Measurements from ENCODE around the gene DOP1B.

Gene DOP1B

DNA sequence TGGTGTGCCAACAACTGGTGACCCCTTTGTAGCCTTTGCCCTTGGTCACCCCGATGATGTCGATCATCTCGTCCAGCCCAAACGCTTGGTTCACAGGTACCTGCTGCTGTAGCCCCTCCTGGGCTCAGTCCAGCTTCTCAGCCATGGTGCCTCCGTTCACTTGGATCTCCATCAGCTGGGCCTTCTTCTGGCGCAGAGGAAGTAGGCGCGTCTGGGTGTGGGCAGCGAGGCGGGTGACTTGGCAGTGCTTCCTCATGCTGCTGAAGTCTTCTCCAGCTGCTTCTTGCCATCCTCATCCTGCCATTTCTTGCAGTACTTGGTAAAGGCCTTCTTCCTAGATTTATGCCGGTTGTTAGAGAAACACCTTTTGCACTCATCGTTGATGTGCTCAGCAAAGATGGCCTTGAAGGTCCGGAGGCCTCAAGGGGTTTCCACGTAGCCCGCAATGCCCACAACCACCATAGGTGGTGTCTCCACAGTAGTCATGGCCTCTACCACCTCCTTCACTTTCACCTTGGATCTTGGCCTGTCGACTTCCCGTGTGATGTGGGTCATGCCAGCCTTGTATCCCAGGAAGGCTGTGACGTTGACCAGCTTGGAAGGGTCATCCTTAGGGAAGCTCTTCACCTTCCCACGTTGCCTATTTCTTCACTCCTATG, 13.0 kb downstream of the DOP1B start:
- Histone ChIP-seq H3K27me3 (ENCODE audit: control insufficient read depth in 2 of 2, insufficient read depth in 2 of 2, low read length in 2 of 2) (no peaks in the 10 kb centered on the region), H3K9ac (ENCODE audit: low read depth in 1 of 2, low read length in 2 of 2) (no peak overlapping the region), H3K4me1 (ENCODE audit: control insufficient read depth in 2 of 2, insufficient read depth in 2 of 2, low read length in 2 of 2) (peaks cover 8 to 16% of the 10 kb centered on the region in 2 donors), H3K9me3 (ENCODE audit: control insufficient read depth in 2 of 2, low read length in 2 of 2) (no peaks in the 10 kb centered on the region), H3K36me3 (ENCODE audit: control insufficient read depth in 2 of 2, insufficient read depth in 2 of 2, low read length in 2 of 2) (peaks cover 18 to 34% of the 10 kb centered on the region in 2 donors), H3K4me3 (ENCODE audit: low read length in 2 of 2) (no peak overlapping the region), H3K27ac (ENCODE audit: low read depth in 2 of 2, low read length in 2 of 2) (no peak overlapping the region)

- no peak overlapping the region for H3K4me3 ChIP-seq (ENCODE audit: low read length in 2 of 2)
- H3K27ac ChIP-seq (ENCODE audit: low read depth in 2 of 2, low read length in 2 of 2): no peak overlapping the region
- H3K36me3 ChIP-seq (ENCODE audit: control insufficient read depth in 2 of 2, insufficient read depth in 2 of 2, low read length in 2 of 2): peaks cover 16 to 29% of the 10 kb centered on the region in 2 donors
- peaks cover 5 to 9% of the 10 kb centered on the region in 2 donors for H3K4me1 ChIP-seq (ENCODE audit: control insufficient read depth in 2 of 2, insufficient read depth in 2 of 2, low read length in 2 of 2)
- H3K9ac ChIP-seq (ENCODE audit: low read depth in 1 of 2, low read length in 2 of 2): no peak overlapping the region
- H3K9me3 ChIP-seq (ENCODE audit: control insufficient read depth in 2 of 2, low read length in 2 of 2): no peaks in the 10 kb centered on the region
- no peaks in the 10 kb centered on the region for H3K27me3 ChIP-seq (ENCODE audit: control insufficient read depth in 2 of 2, insufficient read depth in 2 of 2, low read length in 2 of 2)
Observed at GRCh38 chr21:36170823-36171222, 14.2 kb downstream of the DOP1B start.

DNA sequence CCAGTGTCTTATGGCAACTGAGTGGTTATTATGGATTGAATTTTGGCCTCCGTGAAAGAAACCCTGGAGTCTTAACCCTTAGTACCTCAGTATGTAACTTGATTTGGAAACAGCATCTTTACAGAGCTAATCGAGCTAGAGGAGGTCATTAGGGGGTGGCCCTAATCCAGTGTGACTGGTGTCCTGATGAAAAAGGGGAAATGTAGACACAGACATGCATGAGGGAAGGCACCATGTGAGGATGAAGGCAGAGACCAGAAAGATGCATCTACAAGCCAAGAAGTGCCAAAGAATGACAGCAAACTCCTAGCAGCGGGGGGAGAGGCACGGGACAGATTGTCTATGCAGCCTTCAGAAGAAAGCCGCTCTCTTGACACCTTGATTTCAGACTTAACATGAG, 14.7 kb downstream of the DOP1B start:
- peaks cover 16 to 29% of the 10 kb centered on the region in 2 donors for H3K36me3 ChIP-seq (ENCODE audit: control insufficient read depth in 2 of 2, insufficient read depth in 2 of 2, low read length in 2 of 2)
- no peak overlapping the region for H3K9ac ChIP-seq (ENCODE audit: low read depth in 1 of 2, low read length in 2 of 2)
- peaks cover 5 to 7% of the 10 kb centered on the region in 2 donors for H3K4me1 ChIP-seq (ENCODE audit: control insufficient read depth in 2 of 2, insufficient read depth in 2 of 2, low read length in 2 of 2)
- H3K27me3 ChIP-seq (ENCODE audit: control insufficient read depth in 2 of 2, insufficient read depth in 2 of 2, low read length in 2 of 2): no peaks in the 10 kb centered on the region
- H3K9me3 ChIP-seq (ENCODE audit: control insufficient read depth in 2 of 2, low read length in 2 of 2): no peaks in the 10 kb centered on the region
- H3K4me3 ChIP-seq (ENCODE audit: low read length in 2 of 2): no peak overlapping the region
- no peak overlapping the region for H3K27ac ChIP-seq (ENCODE audit: low read depth in 2 of 2, low read length in 2 of 2)

DNA sequence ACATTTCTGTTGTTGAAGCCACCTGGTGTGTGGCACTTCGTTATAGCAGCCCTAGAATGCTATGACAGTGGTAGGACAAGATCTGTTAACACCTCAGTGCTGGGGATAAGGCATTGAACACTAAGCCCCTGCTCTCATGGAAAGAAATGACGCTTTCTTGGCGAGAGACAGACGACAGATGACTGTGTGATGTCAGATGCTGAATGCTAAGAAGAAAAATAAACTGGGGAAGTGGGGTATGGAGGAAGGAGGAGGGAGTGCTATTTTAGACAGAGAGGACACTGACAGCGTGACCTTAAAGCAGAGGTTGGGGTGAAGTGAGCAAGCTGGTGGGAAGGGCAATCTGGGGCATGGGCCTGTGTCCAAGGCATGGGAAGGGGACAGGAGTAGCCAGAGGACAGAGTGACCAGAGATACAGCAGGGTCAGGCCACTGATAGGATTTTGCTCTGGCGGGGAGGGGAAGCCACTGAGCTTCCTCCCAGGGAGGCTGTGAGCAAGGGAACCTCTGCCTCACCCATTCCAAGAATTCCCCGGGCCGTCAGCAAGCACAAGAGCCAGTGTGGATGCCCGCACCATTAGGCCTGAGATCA, 15.2 kb downstream of the DOP1B start:
- Histone ChIP-seq H3K27ac (ENCODE audit: low read depth in 2 of 2, low read length in 2 of 2) (no peak overlapping the region), H3K4me3 (ENCODE audit: low read length in 2 of 2) (no peak overlapping the region)

DNA sequence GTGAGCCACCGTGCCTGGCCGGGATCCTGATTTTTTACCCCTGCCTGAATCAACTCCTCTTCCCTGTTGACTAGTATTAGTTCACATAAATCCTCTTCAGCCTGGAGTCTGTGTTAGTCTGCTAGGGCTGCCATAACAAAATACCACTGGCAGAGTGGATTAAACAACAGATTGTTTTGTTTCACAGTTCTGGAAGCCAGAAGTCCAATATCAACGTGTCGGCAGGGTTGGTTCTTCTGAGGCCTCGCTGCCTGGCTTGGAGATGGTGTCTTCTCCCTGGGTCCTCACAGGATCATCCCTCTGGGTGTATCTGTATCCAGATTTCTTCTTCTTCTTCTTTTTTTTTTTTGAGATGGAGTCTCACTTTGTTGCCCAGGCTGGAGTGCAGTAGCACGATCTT, 18.2 kb downstream of the DOP1B start:
- Histone ChIP-seq H3K9me3 (ENCODE audit: control insufficient read depth in 2 of 2, low read length in 2 of 2) (no peaks in the 10 kb centered on the region), H3K9ac (ENCODE audit: low read depth in 1 of 2, low read length in 2 of 2) (no peak overlapping the region), H3K36me3 (ENCODE audit: control insufficient read depth in 2 of 2, insufficient read depth in 2 of 2, low read length in 2 of 2) (peaks cover 6 to 15% of the 10 kb centered on the region in 2 donors), H3K27ac (ENCODE audit: low read depth in 2 of 2, low read length in 2 of 2) (no peak overlapping the region), H3K4me3 (ENCODE audit: low read length in 2 of 2) (no peak overlapping the region), H3K27me3 (ENCODE audit: control insufficient read depth in 2 of 2, insufficient read depth in 2 of 2, low read length in 2 of 2) (no peaks in the 10 kb centered on the region), H3K4me1 (ENCODE audit: control insufficient read depth in 2 of 2, insufficient read depth in 2 of 2, low read length in 2 of 2) (no peaks in the 10 kb centered on the region)

More for the DNA sequence above, 15.2 kb downstream of the DOP1B start:
- Histone ChIP-seq H3K27me3 (ENCODE audit: control insufficient read depth in 2 of 2, insufficient read depth in 2 of 2, low read length in 2 of 2) (no peaks in the 10 kb centered on the region), H3K4me1 (ENCODE audit: control insufficient read depth in 2 of 2, insufficient read depth in 2 of 2, low read length in 2 of 2) (peaks cover 2 to 4% of the 10 kb centered on the region in 2 donors), H3K9ac (ENCODE audit: low read depth in 1 of 2, low read length in 2 of 2) (no peak overlapping the region), H3K36me3 (ENCODE audit: control insufficient read depth in 2 of 2, insufficient read depth in 2 of 2, low read length in 2 of 2) (peaks cover 16 to 25% of the 10 kb centered on the region in 2 donors), H3K9me3 (ENCODE audit: control insufficient read depth in 2 of 2, low read length in 2 of 2) (no peaks in the 10 kb centered on the region)

DNA sequence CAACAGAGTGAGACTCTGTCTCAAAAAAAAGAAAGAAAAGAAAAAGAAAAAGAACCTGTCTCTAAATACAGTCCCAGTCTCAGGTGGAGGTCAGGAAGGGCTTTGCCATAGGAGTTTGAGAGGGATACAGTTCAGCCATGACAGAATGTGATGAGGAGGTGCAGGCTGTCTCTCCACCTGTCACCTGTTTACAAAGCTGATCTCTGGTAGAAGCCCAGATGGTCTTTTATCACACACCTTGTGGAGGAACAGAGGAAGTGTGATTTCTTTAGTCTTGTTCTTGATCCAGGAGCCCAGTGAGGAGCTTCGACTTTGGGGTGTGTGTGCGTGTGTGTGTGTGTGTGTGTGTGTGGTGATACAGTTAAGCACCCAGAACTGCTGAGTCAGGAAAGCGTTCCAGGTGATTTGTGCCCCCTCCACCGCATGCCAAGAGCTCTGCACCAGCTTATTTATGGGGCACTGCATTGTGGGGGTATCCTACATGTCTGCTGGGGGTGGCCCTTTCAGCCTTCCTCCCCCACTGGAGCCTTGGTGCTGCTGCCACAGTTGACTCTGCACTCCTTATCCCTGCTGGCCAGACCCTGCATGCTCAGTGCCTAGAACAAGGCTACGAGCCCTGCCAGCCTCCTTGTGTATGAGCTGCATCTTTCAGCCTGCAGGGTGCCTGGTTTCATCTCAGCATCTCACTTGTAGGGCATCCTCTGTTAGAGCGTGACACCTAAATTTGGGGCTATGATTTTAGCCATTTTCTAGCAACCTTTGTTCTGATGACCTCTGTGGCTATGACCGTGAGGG, 19.3 kb downstream of the DOP1B start:
- Histone ChIP-seq H3K27me3 (ENCODE audit: control insufficient read depth in 2 of 2, insufficient read depth in 2 of 2, low read length in 2 of 2) (no peaks in the 10 kb centered on the region), H3K9ac (ENCODE audit: low read depth in 1 of 2, low read length in 2 of 2) (no peak overlapping the region), H3K36me3 (ENCODE audit: control insufficient read depth in 2 of 2, insufficient read depth in 2 of 2, low read length in 2 of 2) (peaks cover 2 to 13% of the 10 kb centered on the region in 2 donors), H3K9me3 (ENCODE audit: control insufficient read depth in 2 of 2, low read length in 2 of 2) (no peaks in the 10 kb centered on the region), H3K4me3 (ENCODE audit: low read length in 2 of 2) (no peak overlapping the region), H3K4me1 (ENCODE audit: control insufficient read depth in 2 of 2, insufficient read depth in 2 of 2, low read length in 2 of 2) (no peaks in the 10 kb centered on the region), H3K27ac (ENCODE audit: low read depth in 2 of 2, low read length in 2 of 2) (no peak overlapping the region)

GRCh38 chr21:36178349-36178748, 21.7 kb downstream of the DOP1B start:
- Histone ChIP-seq H3K36me3 (ENCODE audit: control insufficient read depth in 2 of 2, insufficient read depth in 2 of 2, low read length in 2 of 2) (peaks cover 0 to 8% of the 10 kb centered on the region in 2 donors), H3K9me3 (ENCODE audit: control insufficient read depth in 2 of 2, low read length in 2 of 2) (no peaks in the 10 kb centered on the region), H3K9ac (ENCODE audit: low read depth in 1 of 2, low read length in 2 of 2) (no peak overlapping the region), H3K27ac (ENCODE audit: low read depth in 2 of 2, low read length in 2 of 2) (no peak overlapping the region), H3K4me1 (ENCODE audit: control insufficient read depth in 2 of 2, insufficient read depth in 2 of 2, low read length in 2 of 2) (peaks cover 0 to 3% of the 10 kb centered on the region in 2 donors), H3K27me3 (ENCODE audit: control insufficient read depth in 2 of 2, insufficient read depth in 2 of 2, low read length in 2 of 2) (no peaks in the 10 kb centered on the region), H3K4me3 (ENCODE audit: low read length in 2 of 2) (no peak overlapping the region)

DNA sequence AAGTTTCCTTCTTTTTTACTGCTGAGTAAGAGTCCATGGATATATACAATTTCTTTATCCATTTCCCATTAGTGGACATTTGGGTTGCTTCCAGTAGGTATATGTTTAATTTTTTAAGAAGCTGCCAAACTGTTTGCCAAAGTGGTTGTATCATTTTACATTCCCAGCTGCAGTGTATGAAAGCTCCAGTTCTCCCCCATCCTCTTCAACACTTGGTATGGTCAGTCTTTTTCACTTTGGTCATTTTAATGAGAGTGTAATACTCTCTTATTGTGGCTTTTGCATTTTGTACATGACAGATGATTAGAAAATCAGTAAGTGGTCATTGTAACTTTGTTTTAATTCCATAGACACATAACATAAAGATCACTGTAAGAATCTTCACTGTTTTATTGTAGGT, 22.5 kb downstream of the DOP1B start:
- peaks cover 0 to 5% of the 10 kb centered on the region in 2 donors for H3K36me3 ChIP-seq (ENCODE audit: control insufficient read depth in 2 of 2, insufficient read depth in 2 of 2, low read length in 2 of 2)
- peaks cover 0 to 3% of the 10 kb centered on the region in 2 donors for H3K4me1 ChIP-seq (ENCODE audit: control insufficient read depth in 2 of 2, insufficient read depth in 2 of 2, low read length in 2 of 2)
- no peaks in the 10 kb centered on the region for H3K9me3 ChIP-seq (ENCODE audit: control insufficient read depth in 2 of 2, low read length in 2 of 2)
- H3K27ac ChIP-seq (ENCODE audit: low read depth in 2 of 2, low read length in 2 of 2): no peak overlapping the region
- H3K4me3 ChIP-seq (ENCODE audit: low read length in 2 of 2): no peak overlapping the region
- H3K27me3 ChIP-seq (ENCODE audit: control insufficient read depth in 2 of 2, insufficient read depth in 2 of 2, low read length in 2 of 2): no peaks in the 10 kb centered on the region
- no peak overlapping the region for H3K9ac ChIP-seq (ENCODE audit: low read depth in 1 of 2, low read length in 2 of 2)

- Histone ChIP-seq H3K36me3 (ENCODE audit: control insufficient read depth in 2 of 2, insufficient read depth in 2 of 2, low read length in 2 of 2) (peaks cover 9 to 12% of the 10 kb centered on the region in 2 donors), H3K9me3 (ENCODE audit: control insufficient read depth in 2 of 2, low read length in 2 of 2) (no peaks in the 10 kb centered on the region), H3K27me3 (ENCODE audit: control insufficient read depth in 2 of 2, insufficient read depth in 2 of 2, low read length in 2 of 2) (no peaks in the 10 kb centered on the region), H3K4me3 (ENCODE audit: low read length in 2 of 2) (no peak overlapping the region), H3K4me1 (ENCODE audit: control insufficient read depth in 2 of 2, insufficient read depth in 2 of 2, low read length in 2 of 2) (peaks cover 0 to 3% of the 10 kb centered on the region in 2 donors), H3K27ac (ENCODE audit: low read depth in 2 of 2, low read length in 2 of 2) (no peak overlapping the region), H3K9ac (ENCODE audit: low read depth in 1 of 2, low read length in 2 of 2) (no peak overlapping the region)
Observed at GRCh38 chr21:36180963-36181362, 24.3 kb downstream of the DOP1B start.

DNA sequence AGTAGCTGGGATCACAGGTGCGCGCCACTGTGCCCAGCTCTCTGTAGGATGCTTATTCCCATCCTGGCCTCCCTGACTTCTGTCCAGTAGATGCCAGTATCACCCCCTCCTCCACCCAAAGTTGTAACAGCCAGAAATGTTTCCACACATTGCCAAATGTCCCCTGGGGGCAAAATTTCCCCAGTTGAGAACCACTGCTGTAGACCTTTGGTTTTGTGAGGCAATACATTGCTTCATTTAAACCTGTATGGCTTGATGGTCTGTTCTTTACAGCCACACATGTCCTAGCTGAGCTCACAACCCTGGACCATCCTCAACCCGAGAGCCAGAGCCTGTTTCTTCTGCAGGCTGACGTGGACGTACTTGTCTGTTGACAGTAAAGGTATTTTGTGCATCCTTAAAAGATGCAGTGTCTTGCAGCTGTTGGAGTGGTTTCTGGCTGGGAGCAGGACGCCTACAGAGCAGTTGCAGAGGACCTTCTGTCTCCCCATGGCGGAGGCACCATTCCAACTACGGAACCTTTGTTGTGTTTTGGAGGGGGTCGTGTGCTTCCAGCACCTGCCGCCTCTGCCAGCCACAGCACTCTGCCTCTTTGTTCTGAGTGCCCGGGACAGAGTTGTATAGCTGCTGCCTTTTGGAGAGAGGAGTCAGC, 26.6 kb downstream of the DOP1B start:
- H3K27ac ChIP-seq (ENCODE audit: low read depth in 2 of 2, low read length in 2 of 2): no peak overlapping the region

More for the DNA sequence above, 26.6 kb downstream of the DOP1B start:
- Histone ChIP-seq H3K27me3 (ENCODE audit: control insufficient read depth in 2 of 2, insufficient read depth in 2 of 2, low read length in 2 of 2) (no peaks in the 10 kb centered on the region), H3K9ac (ENCODE audit: low read depth in 1 of 2, low read length in 2 of 2) (no peak overlapping the region), H3K9me3 (ENCODE audit: control insufficient read depth in 2 of 2, low read length in 2 of 2) (no peaks in the 10 kb centered on the region), H3K36me3 (ENCODE audit: control insufficient read depth in 2 of 2, insufficient read depth in 2 of 2, low read length in 2 of 2) (peaks cover 7 to 14% of the 10 kb centered on the region in 2 donors), H3K4me3 (ENCODE audit: low read length in 2 of 2) (no peak overlapping the region), H3K4me1 (ENCODE audit: control insufficient read depth in 2 of 2, insufficient read depth in 2 of 2, low read length in 2 of 2) (peaks cover 4 to 17% of the 10 kb centered on the region in 2 donors)
